ENCODE results near the gene RNF26. TPM values are rescaled to one million over a fixed set of nuclear protein-coding genes. Genes with fewer than 3 reads are reported as not detected.

RNF26 gene
- total RNA-seq, 1 experiment from 2014 or later = 90.6 TPM

- CTCF ChIA-PET = interaction anchor here (1.3 kb wide), 1 partner anchor 79 kb away, joined by 9 read pairs; the partner anchor contains the start of gene CBL
- no peak overlapping the region for H3K27ac Mint-ChIP-seq
- TF ChIP-seq FOXJ3 (CRISPR knock-in tag; IDR thresholded peaks at IDR 0.05; ENCODE audit: borderline replicate concordance) (no peak), JUN (CRISPR knock-in tag; IDR thresholded peaks at IDR 0.05) (no peak), TCF7 (CRISPR knock-in tag; IDR thresholded peaks at IDR 0.05; ENCODE audit: low read depth) (no peak), ATF6 (CRISPR knock-in tag; IDR thresholded peaks at IDR 0.05) (no peak), ZNF416 (CRISPR knock-in tag; IDR thresholded peaks at IDR 0.05) (no peak), EMX1 (CRISPR knock-in tag; IDR thresholded peaks at IDR 0.05) (no peak), ATF2 (CRISPR knock-in tag; IDR thresholded peaks at IDR 0.05; ENCODE audit: borderline replicate concordance, low read depth) (no peak), JAZF1 (CRISPR knock-in tag; IDR thresholded peaks at IDR 0.05) (no peak), MAX (CRISPR knock-in tag; IDR thresholded peaks at IDR 0.05) (no peak), TEAD4 (CRISPR knock-in tag; IDR thresholded peaks at IDR 0.05) (no peak), ZBTB21 (CRISPR knock-in tag; IDR thresholded peaks at IDR 0.05; ENCODE audit: borderline replicate concordance) (no peak), NFATC4 (CRISPR knock-in tag; IDR thresholded peaks at IDR 0.05) (no peak), USF1 (CRISPR knock-in tag; IDR thresholded peaks at IDR 0.05) (no peak)
- no peak for ATAC-seq
- H3K4me1 Mint-ChIP-seq = no peaks in the 10 kb centered on the region
- no peak overlapping the region for H3K4me3 Mint-ChIP-seq
- no peak for DNase-seq (ENCODE audit: low spot score)
- H3K27me3 Mint-ChIP-seq (ENCODE audit: low read depth) = no peaks in the 10 kb centered on the region
- POLR2A ChIA-PET = no interaction called here
- no peaks in the 10 kb centered on the region for H3K9me3 Mint-ChIP-seq
- H3K36me3 Mint-ChIP-seq = peaks cover 44% of the 10 kb centered on the region
Observed at GRCh38 chr11:119285431-119285830, 48.9 kb upstream of the RNF26 start.

GRCh38 chr11:119288219-119288618 lies 46.1 kb upstream of the RNF26 start:
- H3K4me3 Mint-ChIP-seq = no peak overlapping the region
- ChIA-PET CTCF (no interaction called here), POLR2A (no interaction called here)
- DNase-seq (ENCODE audit: low spot score) = no peak
- H3K4me1 Mint-ChIP-seq = no peaks in the 10 kb centered on the region
- no peaks in the 10 kb centered on the region for H3K27me3 Mint-ChIP-seq (ENCODE audit: low read depth)
- H3K27ac Mint-ChIP-seq = no peak overlapping the region
- H3K9me3 Mint-ChIP-seq = peaks cover 5% of the 10 kb centered on the region; the same call in 1 of the 2 replicates
- no peak for ATAC-seq
- H3K36me3 Mint-ChIP-seq = peaks cover 61% of the 10 kb centered on the region
- TF ChIP-seq ATF3 (CRISPR knock-in tag; conservative IDR thresholded peaks at IDR 0.05) (no peak), NFATC4 (CRISPR knock-in tag; IDR thresholded peaks at IDR 0.05) (no peak), CREM (CRISPR knock-in tag; IDR thresholded peaks at IDR 0.05) (no peak), E2F5 (CRISPR knock-in tag; IDR thresholded peaks at IDR 0.05) (no peak), CTCF (IDR thresholded peaks at IDR 0.05) (no peak), USF1 (CRISPR knock-in tag; IDR thresholded peaks at IDR 0.05) (no peak), E2F1 (CRISPR knock-in tag; IDR thresholded peaks at IDR 0.05) (no peak), JAZF1 (CRISPR knock-in tag; IDR thresholded peaks at IDR 0.05) (no peak), ESRRA (CRISPR knock-in tag; IDR thresholded peaks at IDR 0.05; ENCODE audit: borderline replicate concordance) (no peak), STAT6 (CRISPR knock-in tag; conservative IDR thresholded peaks at IDR 0.05; ENCODE audit: low read depth) (no peak), IRF2 (CRISPR knock-in tag; IDR thresholded peaks at IDR 0.05; ENCODE audit: borderline replicate concordance, low read depth) (no peak), FOXK1 (CRISPR knock-in tag; IDR thresholded peaks at IDR 0.05) (no peak), ELF4 (CRISPR knock-in tag; IDR thresholded peaks at IDR 0.05; ENCODE audit: low read depth) (no peak), TP53 (CRISPR knock-in tag; IDR thresholded peaks at IDR 0.05) (no peak)
